Cardiac ventricle fibroblast (primary cell): ENCODE results near the gene HOXC9. TPM values are rescaled to one million over a fixed set of nuclear protein-coding genes. Genes with fewer than 3 reads are reported as not detected.

Experiments
- total RNA-seq: library from RNA; depleted of rRNA; stranded (reverse); fragments of >200 nt; gene quantifications from 2 replicates; pipeline ENCODE4 v1.2.3, GENCODE V29; 2015

HOXC9 gene
- total RNA-seq = not detected in 2 replicates

DNA sequence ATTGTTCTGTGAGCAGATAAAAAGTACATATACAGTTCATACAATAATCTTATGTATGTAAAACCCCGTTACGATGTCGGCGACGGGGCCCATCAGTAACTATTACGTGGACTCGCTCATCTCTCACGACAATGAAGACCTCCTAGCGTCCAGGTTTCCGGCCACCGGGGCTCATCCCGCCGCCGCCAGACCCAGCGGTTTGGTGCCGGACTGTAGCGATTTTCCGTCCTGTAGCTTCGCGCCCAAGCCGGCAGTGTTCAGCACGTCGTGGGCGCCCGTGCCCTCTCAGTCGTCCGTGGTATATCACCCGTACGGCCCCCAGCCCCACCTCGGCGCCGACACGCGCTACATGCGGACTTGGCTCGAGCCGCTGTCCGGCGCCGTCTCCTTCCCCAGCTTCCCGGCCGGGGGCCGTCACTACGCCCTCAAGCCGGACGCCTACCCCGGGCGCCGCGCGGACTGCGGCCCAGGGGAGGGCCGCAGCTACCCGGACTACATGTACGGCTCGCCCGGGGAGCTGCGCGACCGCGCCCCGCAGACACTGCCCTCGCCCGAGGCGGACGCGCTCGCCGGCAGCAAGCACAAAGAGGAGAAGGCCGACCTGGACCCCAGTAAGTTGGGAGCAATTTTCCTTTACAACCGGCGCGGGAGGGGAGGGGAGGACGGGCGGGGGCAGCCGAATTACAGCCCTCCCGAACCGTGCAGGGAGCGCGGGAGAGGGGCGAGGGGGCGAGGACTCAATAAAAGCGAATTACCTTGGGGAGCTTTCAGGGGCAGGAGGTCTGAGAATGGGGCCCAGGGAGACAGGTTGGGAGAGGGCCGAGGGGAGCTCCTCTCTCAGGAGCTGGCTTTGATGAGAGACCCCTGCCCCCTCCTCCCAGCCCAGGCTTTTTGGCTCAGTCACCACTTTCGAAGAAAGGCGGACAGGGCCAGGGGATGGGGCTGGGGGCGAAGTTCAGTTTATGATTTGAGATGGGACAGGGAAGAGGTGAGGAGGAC, at the start of gene HOXC9:
TSS of gene HOXC9 (plus strand) at position 46 of the 999 bp plus-strand sequence. CDS start at position 74, 28 bp downstream.

DNA sequence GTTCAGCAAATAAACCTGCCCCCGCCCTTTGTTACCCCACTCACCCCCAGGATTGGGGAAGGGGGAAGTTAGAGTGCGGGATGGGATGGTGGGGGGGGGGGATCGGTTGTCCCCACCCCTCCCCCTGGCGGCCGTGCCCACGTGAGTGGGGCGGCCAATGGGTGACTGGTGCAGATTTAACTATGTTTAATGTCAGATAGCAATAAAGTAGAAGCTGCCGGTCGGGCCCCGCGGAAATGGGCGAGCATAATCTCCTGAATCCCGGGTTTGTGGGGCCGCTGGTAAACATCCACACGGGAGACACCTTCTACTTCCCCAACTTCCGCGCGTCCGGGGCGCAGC, 45.3 kb upstream of the HOXC9 start, which contains the start of gene HOXC12:
TSS of gene HOXC12 (plus strand) at position 210 of the 342 bp plus-strand sequence. CDS start at position 237, 27 bp downstream.

DNA sequence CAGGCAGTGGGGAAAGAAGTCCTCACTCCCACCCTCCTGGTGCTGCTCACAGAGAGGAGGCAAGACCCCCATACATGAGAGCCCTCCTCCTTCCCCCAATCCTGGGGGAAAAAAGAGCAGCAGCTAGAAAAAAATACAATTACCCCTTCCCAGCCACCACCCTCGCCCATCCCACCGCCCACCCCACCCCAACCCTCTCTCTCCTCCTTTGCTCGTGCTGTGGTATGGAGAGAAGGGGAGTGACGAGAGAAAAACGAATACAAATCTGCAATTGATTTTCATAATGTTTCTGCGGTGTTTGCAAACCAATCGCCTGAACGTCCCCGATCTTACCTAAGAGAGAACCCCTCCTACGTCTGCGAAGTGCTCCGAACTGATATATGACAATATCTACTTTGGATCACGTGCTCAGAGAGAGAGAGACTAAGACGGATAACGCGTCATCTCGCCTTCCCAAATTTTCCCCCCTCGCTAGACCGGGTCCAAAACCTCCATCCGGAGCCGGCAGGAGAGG, 27.2 kb upstream of the HOXC9 start, which contains the start of gene HOXC11:
TSS of gene HOXC11 (plus strand) at position 405 of the 514 bp plus-strand sequence. CDS start 116 bp downstream, outside the sequence.

DNA sequence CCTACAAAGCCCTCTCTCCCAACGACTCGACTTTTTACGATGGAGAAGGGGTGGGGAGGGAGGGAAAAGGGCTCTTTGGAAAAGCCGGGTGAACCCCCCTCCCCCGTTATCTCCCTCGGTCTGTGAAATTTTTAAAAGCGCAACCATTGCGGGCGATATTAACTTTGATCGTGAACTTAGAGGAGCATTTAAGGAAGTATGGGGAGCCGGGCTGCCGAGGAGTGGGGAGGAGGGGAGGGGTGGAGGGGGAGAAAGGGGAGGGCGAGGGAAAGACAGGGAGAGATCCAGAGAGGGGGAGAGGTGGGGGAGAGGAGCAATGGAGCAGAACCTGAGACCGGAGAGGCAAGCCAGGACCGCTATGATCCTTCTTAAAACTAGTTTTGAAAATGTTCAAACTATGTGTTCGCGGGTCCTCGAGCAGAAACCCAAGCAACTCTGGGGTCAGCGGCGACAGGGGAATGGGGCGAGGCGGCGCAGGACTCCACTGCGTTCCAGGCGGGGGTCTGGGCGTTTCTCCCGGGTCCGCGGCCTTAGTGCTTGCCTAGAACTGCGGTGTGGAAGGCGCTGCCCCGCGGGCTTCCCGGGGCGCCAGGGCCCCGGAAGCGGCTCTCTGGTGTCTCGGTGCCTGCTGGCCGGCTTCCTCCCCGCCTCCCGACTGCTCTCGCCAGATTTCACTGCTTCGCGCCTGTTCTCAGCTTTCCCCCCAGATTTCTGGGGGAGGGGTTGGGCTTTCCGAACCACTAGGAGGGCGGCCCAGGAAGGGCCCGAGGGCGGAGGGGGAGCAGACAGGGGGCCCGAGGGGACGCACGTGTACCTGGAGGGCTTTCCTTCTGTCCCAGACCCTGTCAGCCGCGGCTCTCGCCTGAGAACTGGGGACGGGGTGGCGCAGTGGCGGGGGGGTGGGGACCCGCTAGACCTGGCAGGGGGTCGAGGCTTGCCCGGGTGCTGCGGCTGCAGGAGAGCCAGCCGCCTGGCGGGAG, 25.6 kb upstream of the HOXC9 start, which contains the start of gene HOTAIR:
TSS of gene HOTAIR (minus strand) at position 871 of the 980 bp plus-strand sequence.

DNA sequence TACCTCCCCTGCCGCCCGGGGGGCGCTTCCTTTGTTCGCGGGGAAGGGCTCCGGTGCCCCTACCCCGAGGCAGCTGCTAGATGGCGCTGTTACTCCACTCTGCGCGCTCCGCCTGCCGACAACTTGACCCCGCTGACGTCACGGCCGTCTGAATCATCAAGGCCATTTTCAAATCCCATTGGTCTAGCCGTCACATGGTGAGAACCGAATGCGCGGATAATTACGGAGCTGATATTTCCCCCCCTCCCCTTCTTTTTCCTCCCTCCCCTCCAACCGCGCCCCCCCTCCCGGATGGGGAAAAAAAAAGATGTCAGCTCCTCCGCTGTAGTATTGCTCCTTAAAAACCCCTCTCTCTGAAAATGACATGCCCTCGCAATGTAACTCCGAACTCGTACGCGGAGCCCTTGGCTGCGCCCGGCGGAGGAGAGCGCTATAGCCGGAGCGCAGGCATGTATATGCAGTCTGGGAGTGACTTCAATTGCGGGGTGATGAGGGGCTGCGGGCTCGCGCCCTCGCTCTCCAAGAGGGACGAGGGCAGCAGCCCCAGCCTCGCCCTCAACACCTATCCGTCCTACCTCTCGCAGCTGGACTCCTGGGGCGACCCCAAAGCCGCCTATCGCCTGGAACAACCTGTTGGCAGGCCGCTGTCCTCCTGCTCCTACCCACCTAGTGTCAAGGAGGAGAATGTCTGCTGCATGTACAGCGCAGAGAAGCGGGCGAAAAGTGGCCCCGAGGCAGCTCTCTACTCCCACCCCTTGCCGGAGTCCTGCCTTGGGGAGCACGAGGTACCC, 14.9 kb upstream of the HOXC9 start, which contains the start of gene HOXC10:
TSS of gene HOXC10 (plus strand) at position 246 of the 791 bp plus-strand sequence. CDS start at position 360, 114 bp downstream.

DNA sequence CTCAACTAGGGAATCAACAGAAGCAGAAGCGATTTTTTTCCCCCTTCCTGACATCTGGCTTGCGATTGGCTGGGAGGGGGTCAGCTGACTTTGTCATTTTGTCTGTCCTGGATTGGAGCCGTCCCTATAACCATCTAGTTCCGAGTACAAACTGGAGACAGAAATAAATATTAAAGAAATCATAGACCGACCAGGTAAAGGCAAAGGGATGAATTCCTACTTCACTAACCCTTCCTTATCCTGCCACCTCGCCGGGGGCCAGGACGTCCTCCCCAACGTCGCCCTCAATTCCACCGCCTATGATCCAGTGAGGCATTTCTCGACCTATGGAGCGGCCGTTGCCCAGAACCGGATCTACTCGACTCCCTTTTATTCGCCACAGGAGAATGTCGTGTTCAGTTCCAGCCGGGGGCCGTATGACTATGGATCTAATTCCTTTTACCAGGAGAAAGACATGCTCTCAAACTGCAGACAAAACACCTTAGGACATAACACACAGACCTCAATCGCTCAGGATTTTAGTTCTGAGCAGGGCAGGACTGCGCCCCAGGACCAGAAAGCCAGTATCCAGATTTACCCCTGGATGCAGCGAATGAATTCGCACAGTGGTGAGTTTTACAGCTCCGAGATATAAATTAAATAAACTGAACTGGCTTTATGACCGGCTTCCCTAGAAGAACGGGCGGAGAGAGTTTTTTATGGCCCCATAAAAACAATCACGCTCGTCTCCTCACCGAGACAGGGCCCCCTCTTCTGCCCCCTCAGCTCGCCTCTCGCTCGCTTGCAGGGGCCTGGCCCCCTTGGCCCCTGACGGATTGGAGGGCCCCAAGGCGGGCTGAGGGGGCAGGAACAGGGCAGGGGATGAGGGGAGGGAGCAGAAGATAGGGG, 28.6 kb downstream of the HOXC9 start, which contains the start of gene HOXC6:
TSS of gene HOXC6 (plus strand) at position 127 of the 888 bp plus-strand sequence. CDS start at position 209, 82 bp downstream.

DNA sequence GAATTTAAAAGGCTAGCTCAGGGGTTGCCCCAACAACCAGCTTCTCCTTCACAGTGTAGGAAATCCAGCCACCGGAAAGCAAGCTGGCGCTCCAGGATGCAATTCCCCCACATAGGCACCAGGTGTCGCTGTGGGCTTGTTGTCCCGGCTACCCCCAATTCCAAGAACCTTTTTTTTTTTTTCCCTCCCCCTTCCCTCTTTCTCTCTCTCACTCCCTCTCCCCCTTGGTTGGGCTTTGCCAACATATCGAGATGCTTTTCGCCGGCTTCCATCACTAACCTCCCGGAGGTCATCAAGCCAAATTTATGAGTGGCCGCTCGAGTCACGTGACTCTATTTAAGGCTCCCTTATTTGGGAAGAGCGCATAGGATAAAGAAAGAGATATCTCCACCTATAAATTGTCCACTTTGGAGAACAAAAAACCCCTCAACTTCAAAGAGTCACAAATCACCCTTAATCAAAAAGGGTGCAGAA, 32.7 kb downstream of the HOXC9 start, which contains the start of gene HOXC5:
TSS of gene HOXC5 (plus strand) at position 424 of the 474 bp plus-strand sequence. CDS start 73 bp downstream, outside the sequence.

Other genes with a start within 250 kb of the HOXC9 start
- not detected in 2 replicates for gene CISTR, start 248.2 kb upstream of the HOXC9 start, total RNA-seq
- not detected in 2 replicates for gene HOXC13, start 61.3 kb upstream of the HOXC9 start, total RNA-seq
- not detected in 2 replicates for gene HOXC12, start 45.3 kb upstream of the HOXC9 start, total RNA-seq
- gene HOXC11, start 27.0 kb upstream of the HOXC9 start, total RNA-seq = not detected in 2 replicates
- gene HOTAIR, start 25.2 kb upstream of the HOXC9 start, total RNA-seq = not detected in 2 replicates
- gene HOXC10, start 15.0 kb upstream of the HOXC9 start, total RNA-seq = not detected in 2 replicates
- not detected in 2 replicates for gene HOXC8, start 8.8 kb downstream of the HOXC9 start, total RNA-seq
- gene HOXC6, start 28.3 kb downstream of the HOXC9 start, total RNA-seq = not detected in 2 replicates
- not detected in 2 replicates for gene HOXC5, start 32.9 kb downstream of the HOXC9 start, total RNA-seq
- 0.05 TPM in 1 of 2 replicates, not detected in the other for gene HOXC4, start 53.7 kb downstream of the HOXC9 start, total RNA-seq
- gene SMUG1, start 188.8 kb downstream of the HOXC9 start, total RNA-seq = 20.4 and 26.6 TPM in 2 replicates